ENCODE data around the gene GCLC.

Gene GCLC

GRCh38 chr6:53465732-53466131 is 79.2 kb downstream of the GCLC start:
- no peak for DNase-seq (ENCODE audit: low read depth, low spot score)
- no peak overlapping the region for H3K4me3 ChIP-seq (ENCODE audit: low read length)

- no peak for DNase-seq (ENCODE audit: low read depth, low spot score)
- H3K4me3 ChIP-seq (ENCODE audit: low read length): no peak overlapping the region
Observed at GRCh38 chr6:53464927-53465460, 79.9 kb downstream of the GCLC start.

DNA sequence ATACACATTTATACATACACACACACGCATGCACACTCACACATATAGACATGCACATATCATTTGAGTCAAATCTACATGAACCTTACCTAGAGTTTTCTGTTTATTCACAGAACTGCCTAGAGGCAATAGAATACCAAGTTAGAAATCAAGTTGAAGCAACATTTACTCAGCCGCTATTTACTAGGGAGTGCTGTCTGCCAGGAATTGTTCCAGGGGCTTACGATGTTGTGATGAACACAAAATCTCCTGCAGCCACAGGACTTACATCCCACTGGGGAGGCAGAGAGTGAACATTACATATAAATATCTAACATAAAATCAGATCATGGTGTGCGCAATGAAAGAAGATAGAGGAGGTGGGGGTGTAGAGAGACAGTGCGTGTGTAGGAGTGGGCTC is 80.4 kb downstream of the GCLC start:
- H3K4me3 ChIP-seq (ENCODE audit: low read length): no peak overlapping the region

GRCh38 chr6:53461696-53462095 is 83.2 kb downstream of the GCLC start:
- no peak for DNase-seq (ENCODE audit: low read depth, low spot score)
- no peak overlapping the region for H3K4me3 ChIP-seq (ENCODE audit: low read length)

More for the DNA sequence above, 80.4 kb downstream of the GCLC start:
- DNase-seq (ENCODE audit: low read depth, low spot score): no peak

DNA sequence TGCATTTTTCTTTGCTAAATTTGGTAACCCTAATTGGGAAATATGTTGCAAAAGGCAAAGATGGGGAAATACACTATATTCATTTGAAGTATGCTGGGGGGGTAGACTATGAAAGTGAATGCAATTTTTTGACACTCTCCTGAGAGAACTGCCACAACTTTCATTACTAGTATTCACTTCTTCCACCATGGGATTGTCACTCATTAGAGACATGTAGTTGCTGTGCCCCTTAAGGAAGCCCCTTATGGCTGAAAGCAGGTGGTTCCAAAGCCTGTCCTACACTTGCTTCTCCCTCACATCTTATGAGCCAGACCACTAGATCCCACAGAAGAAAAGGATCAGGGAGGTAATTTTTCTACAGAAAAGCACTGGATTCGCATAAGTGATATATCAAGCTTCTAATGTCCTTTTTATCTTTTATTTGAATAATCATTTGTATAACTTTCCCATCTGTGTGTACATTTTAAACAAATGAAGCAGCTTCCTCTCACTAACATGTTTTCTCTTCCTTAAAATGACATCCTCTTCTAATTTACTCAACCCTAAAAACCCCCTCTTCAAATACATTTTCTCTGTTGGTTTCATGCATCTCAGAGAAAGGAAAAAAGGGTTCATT is 83.8 kb downstream of the GCLC start:
- no peak for DNase-seq (ENCODE audit: low read depth, low spot score)
- H3K4me3 ChIP-seq (ENCODE audit: low read length): no peak overlapping the region

GRCh38 chr6:53458105-53458866 is 86.6 kb downstream of the GCLC start:
- no peak overlapping the region for H3K4me3 ChIP-seq (ENCODE audit: low read length)

DNA sequence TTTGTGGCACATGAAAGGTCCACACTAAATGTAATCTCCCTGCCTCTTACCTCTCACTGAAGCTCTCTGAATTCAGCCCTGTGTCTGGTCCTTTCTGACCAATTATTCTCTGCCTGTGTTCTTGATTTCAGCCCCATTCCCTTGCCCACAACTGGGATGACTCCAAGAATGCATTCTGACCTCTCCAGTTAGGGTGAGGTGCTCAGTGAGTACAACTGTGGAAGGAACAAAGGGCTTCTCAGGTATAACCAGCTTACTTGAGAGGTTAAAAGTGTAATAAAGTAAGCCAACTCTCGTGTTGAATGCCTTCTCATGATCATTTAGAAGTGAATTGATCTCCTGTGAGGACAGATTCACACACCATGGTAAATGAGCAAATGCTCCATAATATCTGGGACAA is 88.1 kb downstream of the GCLC start:
- no peak for DNase-seq (ENCODE audit: low read depth, low spot score)

More at GRCh38 chr6:53458105-53458866, 86.6 kb downstream of the GCLC start:
- DNase-seq (ENCODE audit: low read depth, low spot score): no peak

GRCh38 chr6:53455678-53456077 is 89.2 kb downstream of the GCLC start:
- DNase-seq (ENCODE audit: low read depth, low spot score): no peak

More for the DNA sequence above, 88.1 kb downstream of the GCLC start:
- H3K4me3 ChIP-seq (ENCODE audit: low read length): no peak overlapping the region

DNA sequence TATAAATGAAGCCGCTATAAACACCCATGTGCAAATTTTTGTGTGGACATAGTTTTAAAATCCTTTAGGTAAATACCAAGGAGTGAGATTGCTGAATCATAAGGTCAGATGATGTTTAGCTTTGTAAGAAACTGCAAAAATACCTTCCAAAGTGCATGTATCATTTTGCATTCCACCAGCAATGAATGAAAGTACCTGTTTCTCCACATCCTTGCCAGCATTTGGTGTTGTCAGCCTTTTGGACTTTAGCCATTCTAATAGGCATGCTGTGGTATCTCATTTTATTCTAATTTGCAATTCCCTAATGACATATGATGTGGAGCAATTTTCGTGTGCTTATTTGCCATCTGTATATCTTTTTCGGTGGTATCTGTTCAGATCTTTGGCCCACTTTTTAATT is 93.7 kb downstream of the GCLC start:
- no peak for DNase-seq (ENCODE audit: low read depth, low spot score)
- no peak overlapping the region for H3K4me3 ChIP-seq (ENCODE audit: low read length)

More at GRCh38 chr6:53455678-53456077, 89.2 kb downstream of the GCLC start:
- H3K4me3 ChIP-seq (ENCODE audit: low read length): no peak overlapping the region

- no peak for DNase-seq (ENCODE audit: low read depth, low spot score)
- no peak overlapping the region for H3K4me3 ChIP-seq (ENCODE audit: low read length)
Observed at GRCh38 chr6:53447865-53448264, 97.0 kb downstream of the GCLC start.
